ENCODE measurements around the gene C7orf57. TPM values are rescaled to one million over a fixed set of nuclear protein-coding genes. Genes with fewer than 3 reads are reported as not detected.

Gene C7orf57
- total RNA-seq, 1 donor from 2014 or later = not detected

DNA sequence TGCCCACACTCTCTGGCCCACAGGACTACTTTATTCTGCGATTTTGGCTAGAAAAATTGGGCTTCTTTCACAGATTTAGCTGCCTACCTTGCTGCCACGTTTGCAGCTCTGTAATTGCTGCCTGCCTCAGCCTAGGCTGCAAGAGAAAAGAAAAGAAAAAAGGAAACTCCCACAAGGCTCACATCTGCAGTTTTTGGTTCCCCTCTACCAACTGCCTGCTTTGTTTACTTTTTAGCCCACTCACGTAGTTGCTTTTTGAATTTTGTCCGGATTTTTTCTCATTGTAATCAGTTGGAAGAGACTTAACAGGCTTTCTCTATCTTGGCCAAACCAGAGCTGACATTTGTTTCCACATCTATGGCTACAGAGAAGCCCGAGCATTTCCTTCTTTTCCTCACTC is 30.7 kb upstream of the C7orf57 start:
- intact Hi-C loops (cut with micrococcal nuclease) = no loop called here
- POLR2A ChIA-PET = no interaction called here
- ATAC-seq (ENCODE audit: low read depth) = no peak
- no peaks in the 10 kb centered on the region for H3K27me3 Mint-ChIP-seq
- TF ChIP-seq, protein P1, sequence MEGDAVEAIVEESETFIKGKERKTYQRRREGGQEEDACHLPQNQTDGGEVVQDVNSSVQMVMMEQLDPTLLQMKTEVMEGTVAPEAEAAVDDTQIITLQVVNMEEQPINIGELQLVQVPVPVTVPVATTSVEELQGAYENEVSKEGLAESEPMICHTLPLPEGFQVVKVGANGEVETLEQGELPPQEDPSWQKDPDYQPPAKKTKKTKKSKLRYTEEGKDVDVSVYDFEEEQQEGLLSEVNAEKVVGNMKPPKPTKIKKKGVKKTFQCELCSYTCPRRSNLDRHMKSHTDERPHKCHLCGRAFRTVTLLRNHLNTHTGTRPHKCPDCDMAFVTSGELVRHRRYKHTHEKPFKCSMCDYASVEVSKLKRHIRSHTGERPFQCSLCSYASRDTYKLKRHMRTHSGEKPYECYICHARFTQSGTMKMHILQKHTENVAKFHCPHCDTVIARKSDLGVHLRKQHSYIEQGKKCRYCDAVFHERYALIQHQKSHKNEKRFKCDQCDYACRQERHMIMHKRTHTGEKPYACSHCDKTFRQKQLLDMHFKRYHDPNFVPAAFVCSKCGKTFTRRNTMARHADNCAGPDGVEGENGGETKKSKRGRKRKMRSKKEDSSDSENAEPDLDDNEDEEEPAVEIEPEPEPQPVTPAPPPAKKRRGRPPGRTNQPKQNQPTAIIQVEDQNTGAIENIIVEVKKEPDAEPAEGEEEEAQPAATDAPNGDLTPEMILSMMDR (IDR thresholded peaks at IDR 0.05) = no peak
- no peak overlapping the region for H3K4me3 Mint-ChIP-seq
- no peak overlapping the region for H3K27ac Mint-ChIP-seq
- no peak for DNase-seq
- CTCF ChIA-PET = no interaction called here
- no peaks in the 10 kb centered on the region for H3K9me3 Mint-ChIP-seq
- no peaks in the 10 kb centered on the region for H3K36me3 Mint-ChIP-seq (ENCODE audit: low read depth)
- H3K4me1 Mint-ChIP-seq = peaks cover 9% of the 10 kb centered on the region

DNA sequence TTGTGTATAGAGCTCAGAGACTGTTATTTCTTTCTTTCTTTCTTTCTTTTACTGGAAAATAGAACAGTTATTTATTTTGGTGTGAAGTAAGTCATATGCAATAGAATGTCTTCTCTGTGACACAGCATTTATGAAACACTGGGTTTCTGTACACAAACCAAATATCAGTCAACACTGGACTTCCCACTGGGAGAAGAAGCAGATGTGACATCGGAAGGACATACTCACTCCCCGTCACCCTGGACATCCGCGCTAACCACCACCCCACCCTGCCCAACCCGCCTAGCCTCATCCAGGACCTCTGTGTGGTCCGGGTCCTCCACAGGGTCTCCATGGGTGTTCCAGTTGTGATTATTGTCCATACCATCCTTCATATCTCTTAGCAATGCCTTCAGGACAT is 28.5 kb upstream of the C7orf57 start:
- intact Hi-C loops (cut with micrococcal nuclease) = no loop called here
- no peaks in the 10 kb centered on the region for H3K36me3 Mint-ChIP-seq (ENCODE audit: low read depth)
- no peaks in the 10 kb centered on the region for H3K27me3 Mint-ChIP-seq
- TF ChIP-seq, protein P1 (IDR thresholded peaks at IDR 0.05) = no peak
- H3K9me3 Mint-ChIP-seq = no peaks in the 10 kb centered on the region
- H3K4me1 Mint-ChIP-seq = peaks cover 17% of the 10 kb centered on the region
- DNase-seq (no peak), ATAC-seq (ENCODE audit: low read depth) (no peak)
- H3K4me3 Mint-ChIP-seq = no peak overlapping the region
- ChIA-PET POLR2A (no interaction called here), CTCF (no interaction called here)
- H3K27ac Mint-ChIP-seq = no peak overlapping the region

DNA sequence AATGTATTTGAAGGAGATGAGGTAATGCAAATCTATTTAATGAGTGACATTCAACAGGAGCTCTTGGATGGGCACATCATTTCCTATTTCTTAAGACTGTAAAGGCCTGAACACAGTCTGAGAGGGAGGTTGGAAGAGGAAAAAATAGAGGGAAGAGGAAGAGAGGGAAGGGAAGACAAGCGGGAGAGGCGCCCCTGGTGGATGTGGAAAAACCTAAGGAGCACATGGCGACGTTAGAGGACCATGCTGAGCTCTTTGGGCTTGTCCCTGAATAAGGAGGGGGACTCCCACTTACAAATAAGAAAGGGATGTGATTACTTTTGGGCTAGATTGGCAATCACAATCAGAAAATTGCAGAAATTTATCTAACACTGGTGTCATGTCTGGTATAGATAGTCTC is 26.1 kb upstream of the C7orf57 start:
- DNase-seq (no peak), ATAC-seq (ENCODE audit: low read depth) (no peak)
- peaks cover 14% of the 10 kb centered on the region for H3K4me1 Mint-ChIP-seq
- H3K4me3 Mint-ChIP-seq = no peak overlapping the region
- intact Hi-C loops (cut with micrococcal nuclease) = no loop called here
- H3K9me3 Mint-ChIP-seq = peaks cover 2% of the 10 kb centered on the region
- no peaks in the 10 kb centered on the region for H3K27me3 Mint-ChIP-seq
- TF ChIP-seq, protein P1 (IDR thresholded peaks at IDR 0.05) = no peak
- ChIA-PET POLR2A (no interaction called here), CTCF (no interaction called here)
- H3K27ac Mint-ChIP-seq = no peak overlapping the region
- H3K36me3 Mint-ChIP-seq (ENCODE audit: low read depth) = no peaks in the 10 kb centered on the region

DNA sequence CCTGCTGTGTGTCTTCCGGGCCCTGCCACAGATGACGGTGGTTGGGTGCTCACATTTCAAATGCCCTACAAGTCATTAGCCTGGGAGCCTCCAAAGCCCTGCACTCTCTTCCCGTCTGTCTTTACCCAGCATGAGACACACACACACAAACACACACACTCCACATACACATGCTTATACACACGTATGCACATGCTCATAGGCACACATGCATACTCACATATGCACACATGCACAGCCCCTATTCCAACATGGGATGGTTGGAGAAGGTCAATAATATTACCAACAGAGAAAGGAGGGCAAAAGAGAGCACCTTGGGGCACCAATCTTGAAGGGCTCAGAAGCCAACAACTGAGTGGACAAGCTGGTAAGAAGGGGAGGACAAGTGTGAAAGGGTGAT is 25.4 kb upstream of the C7orf57 start:
- Mint-ChIP-seq H3K27me3 (peaks cover 2% of the 10 kb centered on the region), H3K9me3 (peaks cover 2% of the 10 kb centered on the region)

DNA sequence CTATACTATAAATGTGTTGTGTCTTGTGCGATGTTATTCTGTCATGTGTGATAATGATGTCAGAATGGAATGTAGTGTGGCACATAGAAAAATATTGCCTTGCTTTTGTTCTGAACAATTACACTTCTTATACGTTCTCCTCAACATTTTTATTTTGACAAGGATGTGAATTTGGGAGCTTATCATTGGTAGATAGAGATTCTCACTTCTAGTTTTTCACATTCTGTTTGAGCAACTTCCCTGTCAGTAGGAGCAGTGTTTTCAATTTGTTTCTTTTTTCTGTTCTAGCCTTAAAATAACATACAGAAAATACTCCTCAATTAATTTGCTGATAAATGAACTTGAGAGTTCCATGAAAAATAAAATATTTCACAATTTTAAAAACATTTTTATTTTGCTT is 24.0 kb upstream of the C7orf57 start:
- TF ChIP-seq, protein P1 (IDR thresholded peaks at IDR 0.05) = no peak
- CTCF ChIA-PET = no interaction called here
- no peak for ATAC-seq (ENCODE audit: low read depth)
- no peak overlapping the region for H3K27ac Mint-ChIP-seq
- H3K27me3 Mint-ChIP-seq = peaks cover 6% of the 10 kb centered on the region
- no peak for DNase-seq
- intact Hi-C loops (cut with micrococcal nuclease) = no loop called here
- no peaks in the 10 kb centered on the region for H3K36me3 Mint-ChIP-seq (ENCODE audit: low read depth)
- no peak overlapping the region for H3K4me3 Mint-ChIP-seq
- peaks cover 9% of the 10 kb centered on the region for H3K4me1 Mint-ChIP-seq
- peaks cover 2% of the 10 kb centered on the region for H3K9me3 Mint-ChIP-seq
- POLR2A ChIA-PET = no interaction called here

More for the DNA sequence above, 25.4 kb upstream of the C7orf57 start:
- CTCF ChIA-PET = no interaction called here
- TF ChIP-seq, protein P1 (IDR thresholded peaks at IDR 0.05) = no peak
- H3K36me3 Mint-ChIP-seq (ENCODE audit: low read depth) = no peaks in the 10 kb centered on the region
- ATAC-seq (ENCODE audit: low read depth) (no peak), DNase-seq (no peak)
- intact Hi-C loops (cut with micrococcal nuclease) = no loop called here
- POLR2A ChIA-PET = no interaction called here
- no peak overlapping the region for H3K4me3 Mint-ChIP-seq
- H3K4me1 Mint-ChIP-seq = peaks cover 9% of the 10 kb centered on the region
- H3K27ac Mint-ChIP-seq = no peak overlapping the region

Data from activated B cell treated with CpG ODN at 0.5 μM for 24 hours (primary cell).